ENCODE results near the gene DYNC2I2.
A peak's percentile ranks its signal among the peaks of the same experiment; 100 is the strongest.
"Not testable (repeated sequence)": the region's sequence is repeated elsewhere in the genome, so short reads cannot be mapped to it uniquely, and the experiment has no call there.

DYNC2I2 gene

DNA sequence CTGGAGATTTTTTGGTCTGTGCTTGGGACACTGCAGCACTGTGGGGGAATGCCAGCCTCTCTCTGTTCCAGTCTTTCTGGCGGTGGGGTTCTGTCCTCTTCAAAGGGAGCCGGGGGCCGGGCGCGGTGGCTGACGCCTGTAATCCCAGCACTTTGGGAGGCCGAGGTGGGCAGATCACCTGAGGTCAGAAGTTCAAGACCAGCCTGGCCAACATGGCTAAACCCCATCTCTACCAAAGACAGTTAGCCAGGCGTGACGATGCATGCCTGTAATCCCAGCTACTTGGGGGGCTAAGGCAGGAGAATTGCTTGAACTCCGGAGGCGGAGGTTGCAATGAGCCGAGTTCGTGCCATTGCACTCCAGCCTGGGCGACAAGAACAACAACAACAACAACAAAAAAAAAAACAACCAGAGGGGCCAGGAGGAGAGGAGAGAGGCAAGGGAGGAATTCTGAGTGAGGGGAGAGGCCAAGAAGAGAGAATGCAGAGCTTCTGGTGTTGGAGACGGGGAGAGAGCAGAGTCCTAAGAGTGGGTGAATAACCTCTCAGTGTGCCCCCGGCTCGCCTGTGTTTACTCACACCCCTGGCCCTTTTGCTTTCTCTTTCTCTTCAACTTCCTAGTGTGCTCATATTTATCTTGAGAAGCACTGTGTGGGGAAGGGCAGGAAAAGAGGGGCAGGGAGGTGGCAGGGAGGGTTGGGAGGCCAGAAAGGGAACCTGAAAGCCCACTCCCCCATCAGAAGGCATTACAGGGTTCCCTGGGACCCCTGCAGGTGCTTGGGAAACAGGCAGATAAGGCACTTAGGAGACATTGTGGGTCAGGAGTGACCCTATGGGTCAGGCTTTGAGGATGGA is 29.2 kb upstream of the DYNC2I2 start:
- no peak for DNase-seq (ENCODE audit: low read depth)

DNA sequence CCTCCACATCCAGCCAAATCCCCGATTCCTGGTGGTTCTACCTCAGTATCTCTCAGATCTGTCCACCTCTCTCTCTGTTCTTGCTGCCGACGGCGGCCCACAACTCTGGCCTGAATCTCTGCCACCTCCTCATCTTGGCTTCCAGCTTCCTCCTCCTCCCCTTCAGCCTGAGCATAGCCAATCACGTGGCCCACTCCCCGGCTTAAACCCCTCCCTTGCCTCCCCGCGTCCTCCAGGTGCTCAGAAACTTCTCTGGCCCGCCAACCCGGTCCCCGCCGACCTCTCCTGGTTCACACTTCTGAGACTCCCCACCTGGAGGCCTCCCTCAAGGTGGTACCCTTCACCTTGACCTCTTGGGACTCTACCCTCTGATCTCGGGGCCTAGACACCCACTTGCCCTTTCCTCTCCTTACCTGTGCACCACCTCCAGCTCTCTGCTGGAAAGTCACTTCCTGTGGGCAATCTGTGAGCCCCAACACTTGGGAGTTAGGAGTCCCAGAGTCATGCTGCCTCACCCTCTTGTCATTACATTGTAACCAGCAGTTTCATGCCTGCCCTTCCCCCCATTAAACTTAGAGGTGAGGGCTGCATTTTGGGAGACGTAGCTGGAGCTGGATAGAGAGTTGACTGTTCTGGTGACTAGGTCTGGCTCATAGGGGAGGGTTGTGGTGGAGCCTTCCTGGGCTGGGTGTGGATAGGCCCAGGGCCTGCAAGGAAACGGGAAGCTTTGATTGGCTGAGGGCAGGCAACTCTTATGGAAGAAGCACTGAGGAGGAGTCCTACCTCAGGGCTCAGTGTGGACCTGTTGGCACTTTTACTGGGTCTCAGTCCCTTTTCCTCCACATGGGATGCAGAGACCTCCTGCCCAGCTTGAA is 27.9 kb upstream of the DYNC2I2 start:
- DNase-seq (ENCODE audit: low read depth) = peak; percentile 72

DNA sequence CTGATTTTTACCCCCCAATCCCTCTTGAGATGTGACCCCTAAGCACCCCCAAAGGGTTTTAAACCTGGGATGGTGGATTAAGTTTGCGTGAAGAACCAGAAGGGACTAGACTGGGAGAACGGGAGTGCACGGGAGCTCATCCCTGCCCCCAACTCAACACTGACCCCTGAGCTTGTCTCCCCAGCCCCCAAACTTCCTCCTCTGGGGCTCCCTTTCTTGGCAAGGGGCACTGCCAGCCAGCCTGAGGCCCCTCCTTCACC is 27.3 kb upstream of the DYNC2I2 start:
- no peak for DNase-seq (ENCODE audit: low read depth)

DNA sequence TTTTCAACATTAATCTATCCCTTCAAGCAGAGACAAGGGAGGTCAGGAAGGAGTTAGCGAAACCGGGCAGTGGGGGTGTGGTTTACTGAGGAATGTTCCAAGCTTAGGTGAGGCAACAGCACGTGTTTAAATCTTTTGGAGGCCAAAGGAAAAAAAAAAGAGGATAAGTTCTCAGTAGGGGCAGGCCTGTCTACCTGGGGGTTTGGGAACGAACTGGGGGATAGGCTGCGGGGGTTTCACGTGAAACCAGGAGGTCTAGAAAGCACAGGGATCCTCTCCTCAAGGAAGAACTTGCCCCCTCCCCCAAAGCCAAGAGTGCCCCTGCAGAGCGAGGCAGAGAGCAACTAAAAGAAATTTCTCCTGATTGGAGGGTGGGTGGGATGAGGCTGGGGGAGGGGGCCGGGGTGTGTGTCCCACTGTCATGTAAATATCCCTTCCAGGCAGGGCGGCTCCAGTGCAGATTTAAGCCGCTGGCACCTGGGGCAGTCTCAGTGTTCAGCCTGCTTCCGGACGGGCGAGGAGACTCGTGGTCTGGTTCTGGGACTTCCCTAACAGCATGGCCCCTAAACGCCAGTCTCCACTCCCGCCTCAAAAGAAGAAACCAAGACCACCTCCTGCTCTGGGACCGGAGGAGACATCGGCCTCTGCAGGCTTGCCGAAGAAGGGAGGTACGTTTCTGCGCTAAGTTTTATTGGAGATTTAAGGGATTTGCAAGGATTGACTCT is 26.9 kb upstream of the DYNC2I2 start:
- DNase-seq (ENCODE audit: low read depth) = no peak

DNA sequence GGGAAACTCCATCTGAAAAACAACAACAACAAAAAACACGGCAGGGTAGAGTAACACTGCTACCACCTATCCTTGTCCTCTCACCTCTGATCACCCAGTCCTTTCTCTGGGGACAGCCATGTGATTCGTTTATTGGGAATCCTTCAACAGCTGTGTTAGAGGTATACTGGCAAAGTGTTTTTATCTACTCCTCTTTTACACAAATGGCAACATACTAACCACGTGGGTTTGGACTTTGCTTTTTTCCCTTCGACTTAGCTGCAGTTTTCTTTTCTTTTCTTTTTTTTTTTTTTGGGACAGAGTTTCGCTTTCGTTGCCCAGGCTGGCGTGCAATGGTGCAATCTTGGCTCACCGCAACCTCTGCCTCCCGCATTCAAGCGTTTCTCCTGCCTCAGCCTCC is 21.1 kb upstream of the DYNC2I2 start:
- DNase-seq (ENCODE audit: low read depth) = no peak

DNA sequence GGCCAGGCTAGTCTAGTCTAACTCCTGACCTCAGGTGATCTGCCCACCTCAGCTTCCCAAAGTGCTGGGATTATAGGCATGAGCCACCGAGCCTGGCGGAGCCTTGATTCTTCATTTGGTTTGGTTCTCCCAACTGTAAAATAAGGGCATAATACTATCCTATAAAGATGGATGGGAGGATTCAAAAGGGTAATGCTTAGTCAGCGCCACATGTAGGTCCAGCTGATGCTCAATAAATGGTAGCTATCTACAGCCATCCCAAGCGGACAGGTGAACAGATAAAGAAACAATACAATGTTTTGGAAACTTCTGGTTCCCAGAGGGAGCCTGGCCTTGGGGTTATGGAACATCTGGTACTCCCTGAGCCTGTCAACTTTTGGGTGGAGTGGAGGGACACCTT is 18.7 kb upstream of the DYNC2I2 start:
- no peak for DNase-seq (ENCODE audit: low read depth)

DNA sequence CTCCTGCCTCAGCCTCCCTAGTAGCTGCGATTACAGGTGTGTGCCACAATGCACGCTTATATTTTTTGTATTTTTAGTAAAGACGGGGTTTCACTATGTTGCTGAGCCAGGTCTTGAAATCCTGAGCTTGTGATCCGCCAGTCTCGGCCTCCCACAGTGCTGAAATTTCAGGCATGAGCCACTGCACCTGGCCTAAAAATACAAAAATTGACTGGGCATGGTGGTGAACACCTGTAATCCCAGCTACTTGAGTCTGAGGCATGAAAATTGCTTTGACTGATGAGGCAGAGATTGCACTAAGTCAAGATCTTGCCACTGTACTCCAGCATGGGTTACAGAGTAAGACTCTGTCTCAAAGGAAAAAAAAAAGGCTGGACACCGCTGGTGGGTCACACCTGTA is 13.1 kb upstream of the DYNC2I2 start:
- no peak for DNase-seq (ENCODE audit: low read depth)

DNA sequence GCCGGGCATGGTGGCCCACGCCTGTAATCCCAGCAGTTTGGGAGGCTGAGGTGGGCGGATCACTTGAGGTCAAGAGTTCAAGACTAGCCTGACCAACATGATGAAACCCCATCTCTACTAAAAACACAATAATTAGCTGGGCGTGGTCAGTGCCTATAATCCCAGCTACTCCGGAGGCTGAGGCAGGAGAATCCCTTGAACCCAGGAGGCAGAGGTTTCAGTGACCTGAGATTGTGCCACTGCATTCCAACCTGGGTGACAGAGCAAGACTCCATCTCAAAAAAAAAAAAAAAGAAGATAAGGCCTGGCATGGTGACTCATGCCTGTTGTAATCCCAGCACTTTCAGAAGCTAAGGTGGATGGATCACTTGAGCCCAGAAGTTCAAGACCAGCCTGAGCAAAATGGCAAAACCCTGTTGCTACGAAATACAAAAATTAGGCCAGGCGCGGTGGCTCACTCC is 9.9 kb upstream of the DYNC2I2 start:
- not testable (repeated sequence) for DNase-seq (ENCODE audit: low read depth)

DNA sequence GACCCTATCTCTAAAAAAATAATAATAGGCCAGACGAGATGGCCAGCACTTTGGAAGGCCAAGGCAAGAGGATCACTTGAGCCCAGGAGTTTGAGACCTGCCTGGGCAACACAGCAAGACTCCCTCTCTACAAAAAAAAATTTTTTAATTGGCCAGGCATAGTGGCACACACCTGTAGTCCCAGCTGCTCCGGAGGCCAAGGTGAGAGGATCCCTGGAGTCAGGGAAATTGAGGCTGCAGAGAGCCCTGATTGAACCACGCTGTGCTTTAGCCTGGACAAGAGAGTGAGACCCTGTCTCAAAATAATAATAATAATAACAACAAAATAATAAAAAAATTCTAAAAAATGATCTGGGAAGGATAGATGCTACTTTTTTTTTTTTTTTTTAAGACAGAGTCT is 1.1 kb upstream of the DYNC2I2 start:
- DNase-seq (ENCODE audit: low read depth) = no peak

DNA sequence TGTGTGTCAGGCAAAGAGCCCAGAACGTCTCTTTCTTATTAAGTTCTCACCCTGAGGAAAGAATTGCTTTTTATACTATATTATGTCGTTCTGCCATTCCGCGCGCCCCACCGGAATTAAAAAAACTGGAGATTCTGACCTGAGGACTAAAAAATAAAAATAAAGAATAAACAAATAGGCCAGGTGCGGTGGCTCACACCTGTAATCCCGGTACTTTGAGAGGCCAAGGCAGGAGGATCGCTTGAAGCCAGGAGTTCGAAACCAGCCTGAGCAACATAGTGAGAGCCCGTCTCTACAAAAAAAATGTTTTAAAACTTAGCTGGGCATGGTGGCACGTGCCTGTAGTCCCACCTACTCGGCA is 677 bp upstream of the DYNC2I2 start:
- DNase-seq (ENCODE audit: low read depth) = no peak

DNA sequence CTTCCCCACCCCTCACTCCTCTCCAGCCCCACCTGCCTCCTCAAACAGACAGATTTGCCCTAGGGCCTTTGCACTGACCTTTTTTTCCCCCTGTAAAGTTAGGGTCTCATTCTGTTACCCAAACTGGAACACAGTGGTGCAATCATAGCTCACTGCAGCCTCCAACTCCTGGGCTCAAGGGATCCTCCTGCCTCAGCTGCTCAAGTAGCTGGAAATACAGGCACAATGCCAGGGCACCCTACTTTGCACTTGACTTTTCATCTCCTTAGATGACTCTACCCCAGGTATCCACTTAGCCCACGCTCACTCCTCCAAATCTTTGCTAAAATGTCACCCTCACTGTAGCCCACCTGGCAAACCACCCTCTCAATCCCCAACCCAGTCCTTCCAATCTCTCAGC is 2.2 kb downstream of the DYNC2I2 start:
- DNase-seq (ENCODE audit: low read depth) = no peak

DNA sequence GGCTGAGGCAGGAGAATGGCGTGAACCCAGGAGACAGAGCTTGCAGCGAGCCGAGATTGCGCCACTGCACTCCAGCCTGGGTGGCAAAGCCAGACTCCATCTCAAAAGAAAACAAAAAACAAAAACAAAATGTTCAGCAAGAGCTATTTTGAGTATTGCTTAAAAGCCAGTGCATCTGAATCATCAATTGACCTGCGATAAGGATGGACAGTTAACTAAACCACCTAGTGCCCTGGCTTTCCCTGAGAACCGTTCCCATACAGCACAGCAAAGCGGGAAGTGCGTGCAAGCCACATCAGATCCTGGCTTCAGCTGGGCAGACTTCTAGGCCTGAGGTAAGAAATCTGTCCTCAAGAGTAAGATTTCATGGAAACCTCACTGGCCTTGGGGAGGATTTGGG is 2.7 kb downstream of the DYNC2I2 start:
- DNase-seq (ENCODE audit: low read depth) = no peak

DNA sequence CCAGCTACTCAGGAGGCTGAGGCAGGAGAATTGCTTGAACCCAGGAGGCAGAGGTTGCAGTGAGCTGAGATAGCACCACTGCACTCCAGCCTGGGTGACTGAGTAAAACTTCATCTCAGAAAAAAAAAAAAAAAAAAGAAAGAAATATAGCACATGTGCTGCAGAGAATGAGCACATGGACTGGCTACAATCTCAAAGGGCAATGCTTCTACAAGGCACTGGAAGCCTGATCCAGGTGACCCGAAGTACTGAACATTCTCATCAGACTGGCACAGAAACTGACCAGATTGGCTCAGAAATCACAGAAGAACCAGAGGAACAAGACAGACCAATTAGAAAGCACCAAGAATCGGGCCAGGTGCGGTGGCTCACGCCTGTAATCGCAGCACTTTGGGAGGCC is 4.8 kb downstream of the DYNC2I2 start:
- DNase-seq (ENCODE audit: low read depth) = no peak

DNA sequence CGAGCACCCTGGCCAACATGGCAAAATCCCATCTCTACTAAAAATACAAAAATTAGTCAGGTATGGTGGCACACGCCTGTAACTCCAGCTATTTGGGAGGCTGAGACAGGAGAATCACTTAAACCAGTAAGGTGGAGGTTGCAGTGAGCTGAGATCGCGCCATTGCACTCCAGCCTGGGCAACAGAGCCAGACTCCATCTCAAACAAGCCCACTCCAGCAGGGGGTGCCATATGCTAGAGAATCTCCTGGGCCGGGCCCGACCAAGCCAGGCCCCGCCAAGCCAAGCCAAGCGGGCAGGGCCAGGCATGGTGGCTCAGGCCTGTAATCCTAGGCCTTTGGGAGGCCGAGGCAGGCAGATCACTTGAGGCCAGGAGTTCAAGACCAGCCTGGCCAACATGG is 8.4 kb downstream of the DYNC2I2 start:
- DNase-seq (ENCODE audit: low read depth) = peak; percentile 66

DNA sequence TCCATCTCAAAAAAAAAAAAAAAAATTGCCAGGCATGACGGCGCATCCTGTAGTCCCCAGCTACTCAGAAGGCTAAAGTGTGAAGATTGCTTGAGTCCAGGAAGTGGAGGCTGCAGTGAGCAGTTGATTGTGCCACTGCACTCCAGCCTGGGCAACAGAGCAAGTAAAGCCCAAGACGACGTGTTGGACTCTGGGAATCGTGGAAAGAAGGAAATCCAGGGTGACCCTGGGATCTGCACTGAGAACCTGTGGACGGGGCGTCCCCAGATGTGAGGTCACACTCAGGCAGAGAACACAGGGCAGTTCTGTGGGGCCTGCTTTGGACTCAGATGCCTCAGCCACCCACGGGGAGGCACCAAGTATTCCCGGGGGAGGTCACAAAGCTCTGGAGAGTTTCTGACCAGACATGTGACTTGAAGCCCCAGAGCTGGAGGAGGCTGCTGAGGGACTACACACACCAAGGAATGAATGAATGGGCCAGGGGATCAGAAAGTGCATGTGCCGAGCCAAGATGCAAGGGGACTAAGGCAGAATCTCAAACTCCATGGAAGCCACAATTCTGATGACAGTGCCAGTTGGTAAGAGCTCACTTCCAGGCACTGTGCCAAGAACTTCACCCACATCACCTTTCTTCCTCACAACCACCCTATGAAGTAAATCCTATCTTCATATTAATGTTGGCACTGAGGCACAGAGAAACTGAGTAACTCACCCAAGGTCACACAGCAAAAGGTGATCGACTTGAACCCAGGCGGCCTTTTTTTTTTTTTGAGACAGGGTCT is 12.9 kb downstream of the DYNC2I2 start:
- DNase-seq (ENCODE audit: low read depth) = no peak

DNA sequence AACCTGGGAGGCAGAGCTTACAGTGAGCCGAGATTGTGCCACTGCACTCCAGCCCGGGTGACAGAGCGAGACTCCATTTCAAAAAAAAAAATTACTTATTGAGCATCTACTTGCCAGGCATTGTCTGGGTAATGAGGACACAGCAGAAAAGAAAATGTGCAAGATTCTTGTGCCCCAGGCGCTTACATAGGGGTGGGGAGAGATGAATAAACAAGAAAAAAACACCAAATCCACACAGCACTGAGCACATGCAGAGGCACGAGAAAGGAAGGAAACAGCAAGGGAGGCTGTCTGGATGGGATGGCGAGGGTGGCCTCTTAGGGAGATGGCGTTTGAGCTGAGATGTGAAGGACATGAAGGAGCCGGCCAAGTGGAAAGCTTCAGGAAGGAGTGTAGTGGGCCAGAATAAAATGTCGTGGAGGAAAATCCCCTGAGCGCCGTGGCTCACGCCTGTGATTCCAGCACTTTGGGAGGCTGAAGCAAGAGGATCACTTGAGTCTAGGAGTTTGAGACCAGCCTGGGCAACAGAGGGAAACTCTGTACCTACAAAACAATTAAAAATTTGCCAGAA is 13.9 kb downstream of the DYNC2I2 start:
- DNase-seq (ENCODE audit: low read depth) = no peak

DNA sequence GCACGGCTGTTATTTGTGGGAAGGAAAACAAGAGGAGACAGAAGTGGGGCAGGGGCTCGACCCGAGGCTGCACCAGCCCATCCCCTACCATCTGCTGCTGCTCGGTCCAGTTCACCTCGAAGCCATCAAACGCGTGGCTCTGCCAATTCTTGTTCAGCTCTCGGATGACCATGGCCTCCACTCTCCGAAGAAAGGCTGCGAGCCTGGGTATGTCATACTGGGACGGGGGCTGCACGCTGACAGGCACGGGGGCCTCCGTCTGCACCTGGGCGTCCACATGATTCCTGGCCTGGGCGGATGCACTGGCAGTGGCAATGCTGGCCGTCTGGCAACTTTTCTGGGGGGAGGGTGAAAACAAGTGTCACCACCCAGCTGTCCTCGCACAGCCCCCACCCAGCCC is 16.0 kb downstream of the DYNC2I2 start:
- no peak for DNase-seq (ENCODE audit: low read depth)

DNA sequence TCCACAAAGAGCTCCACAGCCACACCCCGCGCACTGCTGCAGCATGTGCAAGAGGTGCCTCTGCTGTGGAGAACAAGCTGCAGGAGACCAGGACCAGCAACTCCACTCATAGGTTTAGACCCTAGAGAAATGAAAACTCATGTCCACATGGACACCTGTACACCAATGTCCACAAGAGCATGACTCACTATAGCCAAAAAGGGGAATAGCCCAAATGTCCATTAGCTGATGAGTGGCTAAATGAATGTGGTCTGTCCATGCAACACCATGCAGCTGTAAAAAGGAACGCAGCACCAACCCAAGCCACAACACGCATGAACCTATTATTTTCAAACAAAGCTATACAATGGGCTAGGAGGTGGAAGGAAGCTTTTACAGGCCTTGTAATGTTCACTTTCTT is 18.1 kb downstream of the DYNC2I2 start:
- no peak for DNase-seq (ENCODE audit: low read depth)

DNA sequence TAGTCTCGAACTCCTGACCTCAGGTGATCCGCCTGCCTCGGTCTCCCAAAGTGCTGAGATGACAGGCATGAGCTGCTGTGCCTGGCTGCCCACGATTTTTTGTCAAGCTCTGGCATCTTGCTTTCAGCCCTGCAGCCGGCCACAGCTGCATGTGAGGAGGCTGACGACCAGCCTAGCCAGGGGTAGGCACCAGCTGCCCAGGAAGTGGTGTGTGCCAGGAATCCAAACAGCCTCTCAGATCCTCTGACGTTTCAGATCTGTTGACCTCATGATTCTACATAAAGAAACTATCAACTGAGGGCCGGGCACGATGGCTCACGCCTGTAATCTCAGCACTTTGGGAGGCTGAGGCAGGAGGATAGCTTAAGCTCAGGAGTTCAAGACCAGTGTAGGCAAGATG is 19.0 kb downstream of the DYNC2I2 start:
- DNase-seq (ENCODE audit: low read depth) = no peak

DNA sequence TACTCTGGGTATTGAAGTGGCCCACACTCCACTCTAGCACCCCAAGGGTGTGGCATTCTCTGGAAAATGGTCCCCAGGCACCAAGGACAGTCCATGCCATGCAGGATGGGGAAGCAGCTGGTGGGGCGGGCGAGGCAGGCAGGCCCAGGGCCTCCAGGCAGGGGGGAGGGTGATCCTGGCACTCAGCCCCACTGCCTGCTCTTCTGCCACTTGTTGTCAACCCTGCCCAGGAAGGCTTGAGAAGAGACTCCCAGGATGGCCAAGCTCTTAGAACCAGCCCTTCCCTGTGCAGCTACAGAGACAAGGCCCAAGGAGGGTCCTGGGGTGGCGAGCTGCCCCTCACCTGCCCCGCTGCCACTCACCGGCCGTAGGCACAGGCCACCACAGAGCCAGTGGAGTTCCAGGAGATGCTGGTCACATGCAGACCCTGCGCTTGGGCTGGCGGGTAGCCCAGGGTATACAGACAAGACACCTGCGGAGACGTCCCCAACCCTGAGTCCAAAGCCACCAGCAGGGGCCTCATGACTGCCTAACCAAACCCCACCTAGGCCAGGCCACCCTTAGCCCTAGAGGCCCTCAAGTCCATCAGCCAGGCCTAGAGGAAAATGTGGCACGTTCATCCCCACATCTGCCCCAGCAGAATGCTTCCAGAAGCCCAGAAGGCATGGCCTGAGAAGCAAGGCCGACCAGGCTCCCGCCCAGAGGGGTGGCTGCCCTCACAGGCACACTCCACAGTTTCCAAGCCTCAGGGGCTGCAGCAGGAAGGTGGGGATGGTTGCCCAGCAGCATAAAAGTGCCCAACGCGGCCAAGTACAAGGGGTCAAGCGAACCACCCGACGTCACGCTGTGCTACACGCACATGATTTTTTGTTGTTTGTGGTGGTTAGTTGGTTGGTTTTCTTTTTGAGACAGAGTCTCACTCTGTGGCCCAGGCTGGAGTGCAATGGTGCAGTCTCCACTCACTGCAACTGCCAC is 19.8 kb downstream of the DYNC2I2 start:
- no peak for DNase-seq (ENCODE audit: low read depth)

DNA sequence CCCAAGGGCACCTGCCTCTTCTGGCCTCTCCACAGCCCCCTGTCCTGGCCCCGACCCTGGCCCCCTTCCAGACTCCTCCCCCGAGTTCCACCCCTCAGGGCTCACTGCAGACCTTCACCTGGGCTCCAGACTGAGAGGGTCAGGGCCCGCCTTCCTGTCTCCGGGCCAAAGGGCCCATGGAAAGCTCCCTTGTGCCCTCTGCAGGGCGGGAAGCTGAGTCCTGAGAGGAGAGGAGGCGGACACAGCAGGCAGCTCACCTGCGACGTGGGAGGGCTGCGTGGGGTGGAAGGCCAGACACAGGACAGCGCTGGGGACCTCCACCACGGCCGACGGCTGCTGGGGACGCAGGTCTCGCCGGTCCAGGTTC is 20.6 kb downstream of the DYNC2I2 start:
- DNase-seq (ENCODE audit: low read depth) = no peak

Measured in activated T-cell treated with anti-CD3 and anti-CD28 coated beads for 48 hours (primary cell).